WTC11 (cell line): ENCODE measurements around the gene AGAP3. TPM values are rescaled to one million over a fixed set of nuclear protein-coding genes. Genes with fewer than 3 reads are reported as not detected.

Experiments
- ATAC-seq: fragments of 200-7000 bp; cut with Tn5 transposase; 2 replicates; pipeline ENCODE4 v1.10.0; 2021; ENCODE audit warnings: mild to moderate bottlenecking, moderate library complexity
- CTCF ChIA-PET: fragments of 300-600 bp; sonication (Branson Sonifier 250); formaldehyde crosslinking; loops from one replicate; lab custom pipeline; 2021; ENCODE audit warnings: antibody characterized with exemption; lab: Charles Lee
- POLR2A ChIA-PET: fragments of 350-600 bp; sonication (Branson Sonifier 250); formaldehyde crosslinking; loops from one replicate; lab custom pipeline; 2021; ENCODE audit warnings: antibody characterized with exemption; lab: Charles Lee
- DNase-seq: peaks from one replicate; pipeline ENCODE4 v3.0.0; 2021; ENCODE audit warnings: low spot score
- H3K27ac Mint-ChIP-seq: 2 replicates; pipeline ENCODE4 v1.8.0; 2021; ENCODE audit warnings: mixed read lengths
- H3K27me3 Mint-ChIP-seq: 2 replicates; pipeline ENCODE4 v1.8.0; 2021; ENCODE audit warnings: low read depth, mild to moderate bottlenecking, moderate library complexity, mixed read lengths
- H3K36me3 Mint-ChIP-seq: 2 replicates; pipeline ENCODE4 v1.8.0; 2021; ENCODE audit warnings: mixed read lengths
- H3K4me1 Mint-ChIP-seq: 2 replicates; pipeline ENCODE4 v1.8.0; 2022; ENCODE audit warnings: mixed read lengths
- H3K4me3 Mint-ChIP-seq: 2 replicates; pipeline ENCODE4 v1.8.0; 2021; ENCODE audit warnings: mild to moderate bottlenecking, moderate library complexity, mixed read lengths
- H3K9me3 Mint-ChIP-seq: 2 replicates; pipeline ENCODE4 v1.8.0; 2021; ENCODE audit warnings: mixed read lengths
- CREM ChIP-seq: sonication (generic); formaldehyde crosslinking; IDR thresholded peaks from 2 replicates; pipeline ENCODE4 v1.8.1; 2022; ENCODE audit warnings: mild to moderate bottlenecking, missing genetic modification reagents, moderate library complexity
- E2F5 ChIP-seq: sonication (generic); formaldehyde crosslinking; IDR thresholded peaks from 2 replicates; pipeline ENCODE4 v1.8.1; 2022; ENCODE audit warnings: mild to moderate bottlenecking, moderate library complexity, missing genetic modification reagents
- ETV6 ChIP-seq: sonication (generic); formaldehyde crosslinking; IDR thresholded peaks from 2 replicates; pipeline ENCODE4 v1.8.1; 2022; ENCODE audit warnings: mild to moderate bottlenecking, missing genetic modification reagents
- FOXP1 ChIP-seq: sonication (generic); formaldehyde crosslinking; IDR thresholded peaks from 2 replicates; pipeline ENCODE4 v1.8.0; 2022; ENCODE audit warnings: missing genetic modification reagents, mild to moderate bottlenecking, moderate library complexity, borderline replicate concordance
- FOXP4 ChIP-seq: sonication (generic); formaldehyde crosslinking; IDR thresholded peaks from 2 replicates; pipeline ENCODE4 v1.8.0; 2022; ENCODE audit warnings: mild to moderate bottlenecking, missing genetic modification reagents
- GRHL2 ChIP-seq: fragments of 250-450 bp; sonication (Bioruptor Pico); IDR thresholded peaks from 2 replicates; pipeline ENCODE4 v1.8.0; 2022; ENCODE audit warnings: mild to moderate bottlenecking, moderate library complexity; ENCODE audit not compliant: insufficient replicate concordance, severe bottlenecking
- IRF2 ChIP-seq: sonication (generic); formaldehyde crosslinking; IDR thresholded peaks from 2 replicates; pipeline ENCODE4 v1.8.0; 2022; ENCODE audit warnings: low read depth, missing genetic modification reagents, borderline replicate concordance
- MAX ChIP-seq: sonication (generic); formaldehyde crosslinking; IDR thresholded peaks from 2 replicates; pipeline ENCODE4 v1.8.0; 2022; ENCODE audit warnings: mild to moderate bottlenecking, missing genetic modification reagents
- NFE2L1 ChIP-seq: sonication (generic); formaldehyde crosslinking; IDR thresholded peaks from 2 replicates; pipeline ENCODE4 v1.8.1; 2023; ENCODE audit warnings: missing genetic modification reagents
- NR2C2 ChIP-seq: sonication (generic); formaldehyde crosslinking; IDR thresholded peaks from 2 replicates; pipeline ENCODE4 v1.8.0; 2022; ENCODE audit warnings: mild to moderate bottlenecking, missing genetic modification reagents
- NR3C1 ChIP-seq: sonication (generic); formaldehyde crosslinking; conservative IDR thresholded peaks from 2 replicates; pipeline ENCODE4 v1.8.1; 2023; ENCODE audit warnings: low read depth, mild to moderate bottlenecking, missing genetic modification reagents
- SP1 ChIP-seq: sonication (generic); formaldehyde crosslinking; conservative IDR thresholded peaks from 2 replicates; pipeline ENCODE4 v1.8.1; 2022; ENCODE audit warnings: missing genetic modification reagents
- TEAD1 ChIP-seq: sonication (generic); formaldehyde crosslinking; IDR thresholded peaks from 2 replicates; pipeline ENCODE4 v1.8.0; 2022; ENCODE audit warnings: mild to moderate bottlenecking, missing genetic modification reagents
- TP53 ChIP-seq: sonication (generic); formaldehyde crosslinking; IDR thresholded peaks from 2 replicates; pipeline ENCODE4 v1.8.1; 2023; ENCODE audit warnings: mild to moderate bottlenecking, missing genetic modification reagents
- ZNF121 ChIP-seq: sonication (generic); formaldehyde crosslinking; IDR thresholded peaks from 2 replicates; pipeline ENCODE4 v1.8.0; 2023; ENCODE audit warnings: missing genetic modification reagents
- ZNF263 ChIP-seq: sonication (generic); formaldehyde crosslinking; IDR thresholded peaks from 2 replicates; pipeline ENCODE4 v1.8.1; 2022; ENCODE audit warnings: low read depth, mild to moderate bottlenecking, moderate library complexity, missing genetic modification reagents
- ZNF317 ChIP-seq: sonication (generic); formaldehyde crosslinking; IDR thresholded peaks from 2 replicates; pipeline ENCODE4 v1.8.1; 2023; ENCODE audit warnings: low read depth, mild to moderate bottlenecking, moderate library complexity, missing genetic modification reagents, borderline replicate concordance
- ZNF423 ChIP-seq: fragments of 250-450 bp; sonication (Bioruptor Pico); IDR thresholded peaks from 2 replicates; pipeline ENCODE4 v2.1.2; 2022; ENCODE audit warnings: mild to moderate bottlenecking, moderate library complexity
- ZNF512 ChIP-seq: sonication (generic); formaldehyde crosslinking; IDR thresholded peaks from 2 replicates; pipeline ENCODE4 v1.8.1; 2022; ENCODE audit warnings: missing genetic modification reagents, borderline replicate concordance
- total RNA-seq: library from RNA; stranded (reverse); gene quantifications from 3 replicates; pipeline ENCODE4 v1.2.3, GENCODE V29; 2021
- TF ChIP-seq, protein P1 (sequence below): sonication (generic); formaldehyde crosslinking; IDR thresholded peaks from 2 replicates; pipeline ENCODE4 v1.8.0; 2022; ENCODE audit warnings: mild to moderate bottlenecking, missing genetic modification reagents
- TF ChIP-seq, protein P2 (sequence below): sonication (generic); formaldehyde crosslinking; IDR thresholded peaks from 2 replicates; pipeline ENCODE4 v1.8.0; 2022; ENCODE audit warnings: mild to moderate bottlenecking, missing genetic modification reagents
- TF ChIP-seq, protein P3 (sequence below): sonication (generic); formaldehyde crosslinking; IDR thresholded peaks from 2 replicates; pipeline ENCODE4 v1.8.0; 2023; ENCODE audit warnings: missing genetic modification reagents
- TF ChIP-seq, protein P4 (sequence below): sonication (generic); formaldehyde crosslinking; conservative IDR thresholded peaks from 2 replicates; pipeline ENCODE4 v1.8.1; 2023; ENCODE audit warnings: mild to moderate bottlenecking, low read depth, missing genetic modification reagents, moderate library complexity
- TF ChIP-seq, protein P5 (sequence below): sonication (generic); formaldehyde crosslinking; IDR thresholded peaks from 2 replicates; pipeline ENCODE4 v1.8.1; 2022; ENCODE audit warnings: low read depth, mild to moderate bottlenecking, moderate library complexity, missing genetic modification reagents, borderline replicate concordance

AGAP3 gene
- total RNA-seq, 1 experiment from 2014 or later: 163 TPM

DNA sequence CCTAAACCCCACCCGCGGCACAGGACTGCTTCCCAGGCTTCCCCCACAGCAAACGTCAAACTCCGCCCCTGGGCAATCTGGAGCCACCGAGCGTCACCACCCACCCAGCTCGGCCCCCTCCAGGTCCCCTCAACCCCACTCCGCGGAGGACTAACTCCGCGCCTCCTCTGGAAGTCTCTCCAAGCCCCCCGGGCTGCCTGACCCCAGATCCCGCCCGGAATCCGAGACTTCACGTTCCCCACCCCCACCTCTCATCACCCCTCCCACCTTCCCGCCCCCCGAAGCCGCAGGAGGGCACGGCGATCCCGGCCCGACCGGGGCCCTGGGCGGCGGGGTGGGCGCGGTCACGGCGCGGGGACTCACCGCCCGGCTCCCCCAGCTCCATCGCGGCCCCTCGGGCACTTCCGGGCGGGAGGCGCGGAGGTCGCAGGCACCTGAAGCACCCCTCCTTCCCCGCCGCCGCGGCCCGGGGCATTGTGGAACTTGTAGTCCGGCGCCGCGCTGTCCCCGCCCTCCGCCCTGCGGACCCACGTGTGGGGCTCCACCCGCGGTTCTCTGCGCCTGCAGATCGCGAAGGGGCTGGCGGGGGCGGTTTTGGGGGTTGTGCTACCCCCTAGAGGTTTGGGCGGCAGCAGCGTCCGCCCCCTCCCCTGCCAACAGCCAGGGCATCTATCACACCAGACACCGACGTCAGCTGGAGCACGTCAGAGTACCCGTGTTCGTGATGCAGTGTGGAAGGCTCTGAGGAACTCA lies 3.0 kb upstream of the AGAP3 start, which contains the start of gene TMUB1:
Gene TMUB1 (minus strand): TSS at position 423 of the 753 bp plus-strand sequence. CDS start 930 bp downstream, outside the sequence.
- POLR2A ChIA-PET: interaction anchor here (1.9 kb wide), 1 partner anchor 21 kb away, joined by 7 read pairs; no protein-coding TSS in a partner anchor
- peak within 1 kb of the TSS; percentile 87 for H3K4me3 Mint-ChIP-seq
- H3K27ac Mint-ChIP-seq: peak within 1 kb of the TSS; percentile 63; the same call in 1 of the 2 replicates
- peaks cover 9% of the 10 kb centered on the region for H3K27me3 Mint-ChIP-seq
- CTCF ChIA-PET: interaction anchor here (1.0 to 1.9 kb wide), 7 partner anchors 15 to 74 kb away, joined by 3 to 5 read pairs (median 5); no protein-coding TSS in a partner anchor
- DNase-seq (peak; percentile 81), ATAC-seq (peak; percentile 10)
- no peaks in the 10 kb centered on the region for H3K36me3 Mint-ChIP-seq
- H3K9me3 Mint-ChIP-seq: no peaks in the 10 kb centered on the region
- H3K4me1 Mint-ChIP-seq: peaks cover 36% of the 10 kb centered on the region
- no peak for TF ChIP-seq TP53 (CRISPR knock-in tag)
- no peak for TF ChIP-seq IRF2 (CRISPR knock-in tag)
- TF ChIP-seq ZNF423 (CRISPR knock-in tag): no peak
- peak; percentile 65; the same call in 1 of the 2 replicates for TF ChIP-seq MAX (CRISPR knock-in tag)
- no peak for TF ChIP-seq ZNF317
- TF ChIP-seq, protein P1, sequence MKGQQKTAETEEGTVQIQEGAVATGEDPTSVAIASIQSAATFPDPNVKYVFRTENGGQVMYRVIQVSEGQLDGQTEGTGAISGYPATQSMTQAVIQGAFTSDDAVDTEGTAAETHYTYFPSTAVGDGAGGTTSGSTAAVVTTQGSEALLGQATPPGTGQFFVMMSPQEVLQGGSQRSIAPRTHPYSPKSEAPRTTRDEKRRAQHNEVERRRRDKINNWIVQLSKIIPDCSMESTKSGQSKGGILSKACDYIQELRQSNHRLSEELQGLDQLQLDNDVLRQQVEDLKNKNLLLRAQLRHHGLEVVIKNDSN (CRISPR knock-in tag): 0 out of 2 replicates have a peak, but pooled peaks have one; percentile 13
- peak; percentile 28; the same call in 1 of the 2 replicates for TF ChIP-seq TEAD1 (CRISPR knock-in tag)
- no peak for TF ChIP-seq ZNF512 (CRISPR knock-in tag)
- no peak for TF ChIP-seq GRHL2 (CRISPR knock-in tag)
- no peak for TF ChIP-seq NFE2L1 (CRISPR knock-in tag)
- no peak for TF ChIP-seq ZNF263 (CRISPR knock-in tag)
- TF ChIP-seq E2F5 (CRISPR knock-in tag): peak; percentile 53; the same call in 1 of the 2 replicates
- TF ChIP-seq ZNF121 (CRISPR knock-in tag): no peak
- no peak for TF ChIP-seq FOXP1
- TF ChIP-seq FOXP4 (CRISPR knock-in tag): peak; percentile 45; the same call in 1 of the 2 replicates
- peak; percentile 50 for TF ChIP-seq SP1 (CRISPR knock-in tag)
- no peak for TF ChIP-seq NR3C1
- TF ChIP-seq, protein P2, sequence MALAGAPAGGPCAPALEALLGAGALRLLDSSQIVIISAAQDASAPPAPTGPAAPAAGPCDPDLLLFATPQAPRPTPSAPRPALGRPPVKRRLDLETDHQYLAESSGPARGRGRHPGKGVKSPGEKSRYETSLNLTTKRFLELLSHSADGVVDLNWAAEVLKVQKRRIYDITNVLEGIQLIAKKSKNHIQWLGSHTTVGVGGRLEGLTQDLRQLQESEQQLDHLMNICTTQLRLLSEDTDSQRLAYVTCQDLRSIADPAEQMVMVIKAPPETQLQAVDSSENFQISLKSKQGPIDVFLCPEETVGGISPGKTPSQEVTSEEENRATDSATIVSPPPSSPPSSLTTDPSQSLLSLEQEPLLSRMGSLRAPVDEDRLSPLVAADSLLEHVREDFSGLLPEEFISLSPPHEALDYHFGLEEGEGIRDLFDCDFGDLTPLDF (CRISPR knock-in tag): no peak
- TF ChIP-seq, protein P3, sequence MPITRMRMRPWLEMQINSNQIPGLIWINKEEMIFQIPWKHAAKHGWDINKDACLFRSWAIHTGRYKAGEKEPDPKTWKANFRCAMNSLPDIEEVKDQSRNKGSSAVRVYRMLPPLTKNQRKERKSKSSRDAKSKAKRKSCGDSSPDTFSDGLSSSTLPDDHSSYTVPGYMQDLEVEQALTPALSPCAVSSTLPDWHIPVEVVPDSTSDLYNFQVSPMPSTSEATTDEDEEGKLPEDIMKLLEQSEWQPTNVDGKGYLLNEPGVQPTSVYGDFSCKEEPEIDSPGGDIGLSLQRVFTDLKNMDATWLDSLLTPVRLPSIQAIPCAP (CRISPR knock-in tag): no peak
- TF ChIP-seq, protein P4, sequence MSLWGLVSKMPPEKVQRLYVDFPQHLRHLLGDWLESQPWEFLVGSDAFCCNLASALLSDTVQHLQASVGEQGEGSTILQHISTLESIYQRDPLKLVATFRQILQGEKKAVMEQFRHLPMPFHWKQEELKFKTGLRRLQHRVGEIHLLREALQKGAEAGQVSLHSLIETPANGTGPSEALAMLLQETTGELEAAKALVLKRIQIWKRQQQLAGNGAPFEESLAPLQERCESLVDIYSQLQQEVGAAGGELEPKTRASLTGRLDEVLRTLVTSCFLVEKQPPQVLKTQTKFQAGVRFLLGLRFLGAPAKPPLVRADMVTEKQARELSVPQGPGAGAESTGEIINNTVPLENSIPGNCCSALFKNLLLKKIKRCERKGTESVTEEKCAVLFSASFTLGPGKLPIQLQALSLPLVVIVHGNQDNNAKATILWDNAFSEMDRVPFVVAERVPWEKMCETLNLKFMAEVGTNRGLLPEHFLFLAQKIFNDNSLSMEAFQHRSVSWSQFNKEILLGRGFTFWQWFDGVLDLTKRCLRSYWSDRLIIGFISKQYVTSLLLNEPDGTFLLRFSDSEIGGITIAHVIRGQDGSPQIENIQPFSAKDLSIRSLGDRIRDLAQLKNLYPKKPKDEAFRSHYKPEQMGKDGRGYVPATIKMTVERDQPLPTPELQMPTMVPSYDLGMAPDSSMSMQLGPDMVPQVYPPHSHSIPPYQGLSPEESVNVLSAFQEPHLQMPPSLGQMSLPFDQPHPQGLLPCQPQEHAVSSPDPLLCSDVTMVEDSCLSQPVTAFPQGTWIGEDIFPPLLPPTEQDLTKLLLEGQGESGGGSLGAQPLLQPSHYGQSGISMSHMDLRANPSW (CRISPR knock-in tag): no peak
- TF ChIP-seq, protein P5, sequence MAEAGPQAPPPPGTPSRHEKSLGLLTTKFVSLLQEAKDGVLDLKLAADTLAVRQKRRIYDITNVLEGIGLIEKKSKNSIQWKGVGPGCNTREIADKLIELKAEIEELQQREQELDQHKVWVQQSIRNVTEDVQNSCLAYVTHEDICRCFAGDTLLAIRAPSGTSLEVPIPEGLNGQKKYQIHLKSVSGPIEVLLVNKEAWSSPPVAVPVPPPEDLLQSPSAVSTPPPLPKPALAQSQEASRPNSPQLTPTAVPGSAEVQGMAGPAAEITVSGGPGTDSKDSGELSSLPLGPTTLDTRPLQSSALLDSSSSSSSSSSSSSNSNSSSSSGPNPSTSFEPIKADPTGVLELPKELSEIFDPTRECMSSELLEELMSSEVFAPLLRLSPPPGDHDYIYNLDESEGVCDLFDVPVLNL: no peak
- peak; percentile 58; the same call in 1 of the 2 replicates for TF ChIP-seq ETV6 (CRISPR knock-in tag)
- TF ChIP-seq NR2C2 (CRISPR knock-in tag): no peak
- TF ChIP-seq CREM (CRISPR knock-in tag): 0 out of 2 replicates have a peak, but pooled peaks have one; percentile 49
